ENCODE data around the gene GATAD2B.
"Not testable (repeated sequence)": the region's sequence is repeated elsewhere in the genome, so short reads cannot be mapped to it uniquely, and the experiment has no call there.

GATAD2B gene

GRCh38 chr1:153793973-153794615 is 128.7 kb downstream of the GATAD2B start:
- DNase-seq = no peak

GRCh38 chr1:153793261-153793972 is 129.4 kb downstream of the GATAD2B start:
- peak; percentile 53 for DNase-seq

GRCh38 chr1:153792631-153793041 is 130.1 kb downstream of the GATAD2B start:
- DNase-seq = no peak

GRCh38 chr1:153791648-153792253 is 131.0 kb downstream of the GATAD2B start:
- DNase-seq = no peak

GRCh38 chr1:153790966-153791647 is 131.7 kb downstream of the GATAD2B start:
- DNase-seq = no peak

- no peak for DNase-seq
Measured at GRCh38 chr1:153790313-153790965, 132.3 kb downstream of the GATAD2B start.

- DNase-seq = no peak
Measured at GRCh38 chr1:153789478-153790034, 133.2 kb downstream of the GATAD2B start.

GRCh38 chr1:153786038-153786790 is 136.6 kb downstream of the GATAD2B start:
- DNase-seq = no peak

- DNase-seq = peak; percentile 99
Measured at GRCh38 chr1:153783233-153784190, 139.3 kb downstream of the GATAD2B start.

GRCh38 chr1:153782648-153783047 is 140.1 kb downstream of the GATAD2B start:
- DNase-seq = not testable (repeated sequence)

- DNase-seq = no peak
Measured at GRCh38 chr1:153780551-153780950, 142.2 kb downstream of the GATAD2B start.

GRCh38 chr1:153779781-153780541 is 142.8 kb downstream of the GATAD2B start:
- DNase-seq = no peak

- no peak for DNase-seq
Measured at GRCh38 chr1:153778824-153779519, 143.8 kb downstream of the GATAD2B start.

GRCh38 chr1:153778051-153778823 is 144.5 kb downstream of the GATAD2B start:
- DNase-seq = no peak

- no peak for DNase-seq
Measured at GRCh38 chr1:153777648-153778047, 145.1 kb downstream of the GATAD2B start.

GRCh38 chr1:153776845-153777370 is 145.9 kb downstream of the GATAD2B start:
- no peak for DNase-seq

- no peak for DNase-seq
Measured at GRCh38 chr1:153776352-153776751, 146.4 kb downstream of the GATAD2B start.

All from retina (tissue), 1 donor.